GM21447 (cell line): ENCODE results near the gene UGT1A7.

Experiments used
- ATAC-seq: cut with Tn5 transposase; IDR thresholded peaks from one replicate; pipeline ENCODE4 v1.9.1; 2021; ENCODE audit not compliant: unreplicated experiment

Gene UGT1A7

DNA sequence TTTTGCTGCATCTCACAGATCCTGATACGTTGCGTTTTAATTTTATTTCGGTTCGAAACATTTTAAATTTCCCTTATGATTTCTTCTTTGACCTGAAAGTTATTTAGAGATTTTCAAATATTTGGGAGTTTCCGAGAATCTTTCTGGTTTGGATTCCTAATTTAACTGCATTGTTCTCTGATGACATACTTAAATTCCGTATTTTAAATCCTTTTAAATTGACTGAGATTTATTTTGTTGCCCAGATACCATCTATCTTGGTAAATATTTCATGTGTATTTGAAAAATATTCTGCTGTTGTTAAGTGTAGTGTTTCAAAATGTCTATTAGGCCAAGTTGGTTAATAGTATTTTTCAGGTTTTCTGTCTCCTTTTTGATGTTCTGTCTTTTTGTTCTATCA, 134.2 kb downstream of the UGT1A7 start:
- no peak for ATAC-seq

DNA sequence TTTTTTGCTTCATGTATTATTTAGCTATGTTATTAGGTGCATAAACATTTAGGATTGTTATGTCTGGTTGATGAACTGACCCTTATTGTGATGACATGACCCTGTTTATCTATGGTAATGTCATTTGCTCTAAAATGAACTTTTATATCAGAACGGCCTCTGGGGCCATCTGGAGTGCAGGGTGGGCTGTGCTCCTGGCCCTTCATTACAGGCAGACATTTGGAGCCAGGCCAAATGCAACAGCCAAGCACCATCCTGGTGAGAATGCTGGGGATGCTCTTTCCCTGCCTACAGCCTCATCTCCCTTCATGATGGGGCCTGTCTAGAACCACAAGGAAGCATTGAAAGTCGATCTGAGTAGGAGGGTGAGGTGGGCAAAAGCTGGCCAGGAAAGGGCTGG, 134.6 kb downstream of the UGT1A7 start:
- no peak for ATAC-seq

DNA sequence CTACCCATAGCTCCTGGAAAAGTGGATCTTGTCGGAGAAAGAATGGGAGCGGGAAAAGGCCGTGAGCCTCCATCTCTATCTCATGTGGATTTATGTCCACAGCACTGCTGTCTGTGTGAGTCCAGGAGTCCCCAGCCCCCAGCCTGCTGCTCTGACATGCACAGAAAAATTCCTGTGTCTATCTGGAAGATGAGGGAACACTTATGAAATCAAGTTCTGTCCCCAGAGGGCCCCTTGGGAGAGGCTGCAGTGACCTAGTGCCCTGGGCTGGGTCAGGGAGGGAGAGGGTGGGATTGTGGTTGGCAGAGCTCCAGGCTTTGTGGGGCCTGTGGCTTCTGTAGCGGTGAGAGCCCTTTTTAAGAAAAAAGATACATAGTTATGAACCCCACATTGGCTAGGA, 135.1 kb downstream of the UGT1A7 start:
- no peak for ATAC-seq

DNA sequence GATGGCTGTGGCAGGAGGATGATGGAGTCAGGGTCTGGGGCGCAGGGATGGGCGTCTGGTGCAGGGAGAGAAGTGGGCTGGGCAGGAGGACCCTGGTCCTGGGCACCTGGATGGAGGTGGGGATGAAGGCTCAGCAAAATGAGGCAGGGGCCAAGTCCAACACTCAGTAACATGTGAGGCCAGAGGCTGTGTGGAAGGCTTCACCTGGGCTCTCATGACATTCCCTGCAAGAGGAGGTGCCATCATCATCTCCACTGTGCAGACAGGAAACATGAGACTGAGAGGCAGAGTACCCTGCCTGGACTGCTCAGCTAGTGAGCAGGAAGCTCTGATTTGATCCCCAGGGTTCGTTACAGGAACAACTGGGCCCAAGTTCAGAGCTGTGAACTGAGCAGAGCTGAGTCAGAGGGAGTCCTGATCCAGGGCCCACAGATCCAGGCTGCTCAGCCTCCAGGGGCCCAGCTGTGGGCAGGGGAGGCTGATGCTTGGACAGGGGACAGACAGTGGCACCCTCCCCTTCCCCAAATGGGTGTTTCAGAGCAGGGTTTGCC, 135.7 kb downstream of the UGT1A7 start:
- ATAC-seq: no peak

DNA sequence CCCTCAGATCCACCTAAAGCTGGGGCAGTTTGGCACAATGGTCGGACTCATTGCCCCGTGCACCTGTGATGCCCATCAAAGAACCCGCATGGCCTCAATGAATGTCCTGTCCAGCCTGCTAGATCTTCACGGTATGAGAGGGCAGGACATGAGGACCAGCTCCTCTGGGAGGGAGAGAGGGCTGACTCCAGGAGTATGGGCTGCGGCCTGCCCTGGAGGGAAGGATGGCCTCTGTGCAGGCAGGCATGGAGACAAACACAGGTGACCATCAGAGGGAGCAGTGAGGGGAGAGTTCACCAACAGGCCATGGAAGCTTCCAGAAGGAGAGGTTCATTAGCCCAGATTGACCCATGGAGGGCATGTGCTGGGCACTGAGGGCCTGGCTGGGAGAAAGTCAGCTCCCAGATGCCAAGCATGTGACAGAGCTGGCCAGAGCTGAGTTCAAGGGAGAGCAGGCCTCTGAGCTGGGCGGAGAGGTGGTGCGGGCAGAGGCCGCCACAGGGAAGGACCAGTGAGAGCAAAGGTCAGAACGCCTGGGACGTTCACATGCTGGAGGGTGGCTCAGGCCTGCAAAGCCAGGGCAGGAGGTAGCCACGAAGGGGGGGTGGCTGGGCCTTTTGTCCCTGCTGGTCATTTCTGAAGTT, 136.4 kb downstream of the UGT1A7 start:
- ATAC-seq: no peak

DNA sequence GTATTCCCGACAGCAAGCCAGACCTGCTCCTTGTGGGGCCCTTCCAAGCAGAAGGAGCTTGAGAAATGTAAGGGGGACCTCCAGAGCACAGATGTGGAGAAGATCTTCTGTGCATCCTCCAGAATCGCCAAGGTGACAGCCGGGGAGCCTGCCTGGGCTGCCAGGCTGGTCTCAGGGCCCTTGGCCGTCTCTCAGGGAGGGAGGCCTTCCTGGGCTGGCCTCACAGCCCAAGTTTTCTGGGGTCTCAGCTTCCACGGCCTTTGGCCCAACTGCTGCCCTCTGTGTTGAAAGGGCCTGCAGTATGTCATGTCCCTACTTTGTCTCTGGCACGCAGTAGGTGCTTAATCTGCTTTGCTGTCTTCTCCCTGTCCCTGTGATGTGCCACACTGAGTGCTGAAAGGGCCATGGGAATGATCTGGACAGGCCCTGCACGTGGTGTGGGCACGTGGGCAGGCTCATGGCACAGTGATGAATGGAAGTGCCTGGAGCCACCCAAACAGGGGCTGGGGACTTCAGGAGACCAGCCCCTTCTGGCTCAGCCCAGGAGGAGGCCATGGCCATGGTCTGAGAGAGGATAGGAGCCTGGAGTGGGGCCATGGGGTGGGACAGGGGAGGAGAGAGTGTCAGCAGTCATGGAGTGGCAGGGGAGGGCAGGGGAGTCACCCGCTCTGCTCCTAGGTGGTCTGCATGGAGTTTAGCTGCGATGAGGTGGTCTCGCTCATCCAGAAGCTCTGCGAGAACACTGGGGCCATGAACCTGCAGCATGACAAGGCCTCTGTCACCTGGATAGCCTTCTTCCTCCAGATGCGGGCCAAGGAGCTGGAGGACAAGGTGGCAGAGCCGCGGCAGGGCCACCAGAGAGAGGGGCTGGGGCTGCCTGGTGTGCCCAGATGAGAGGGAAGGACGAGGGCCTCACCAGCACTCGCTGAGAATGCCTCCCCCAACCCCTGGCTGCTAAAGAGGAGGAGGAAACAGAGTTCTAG, 137.2 kb downstream of the UGT1A7 start:
- no peak for ATAC-seq

DNA sequence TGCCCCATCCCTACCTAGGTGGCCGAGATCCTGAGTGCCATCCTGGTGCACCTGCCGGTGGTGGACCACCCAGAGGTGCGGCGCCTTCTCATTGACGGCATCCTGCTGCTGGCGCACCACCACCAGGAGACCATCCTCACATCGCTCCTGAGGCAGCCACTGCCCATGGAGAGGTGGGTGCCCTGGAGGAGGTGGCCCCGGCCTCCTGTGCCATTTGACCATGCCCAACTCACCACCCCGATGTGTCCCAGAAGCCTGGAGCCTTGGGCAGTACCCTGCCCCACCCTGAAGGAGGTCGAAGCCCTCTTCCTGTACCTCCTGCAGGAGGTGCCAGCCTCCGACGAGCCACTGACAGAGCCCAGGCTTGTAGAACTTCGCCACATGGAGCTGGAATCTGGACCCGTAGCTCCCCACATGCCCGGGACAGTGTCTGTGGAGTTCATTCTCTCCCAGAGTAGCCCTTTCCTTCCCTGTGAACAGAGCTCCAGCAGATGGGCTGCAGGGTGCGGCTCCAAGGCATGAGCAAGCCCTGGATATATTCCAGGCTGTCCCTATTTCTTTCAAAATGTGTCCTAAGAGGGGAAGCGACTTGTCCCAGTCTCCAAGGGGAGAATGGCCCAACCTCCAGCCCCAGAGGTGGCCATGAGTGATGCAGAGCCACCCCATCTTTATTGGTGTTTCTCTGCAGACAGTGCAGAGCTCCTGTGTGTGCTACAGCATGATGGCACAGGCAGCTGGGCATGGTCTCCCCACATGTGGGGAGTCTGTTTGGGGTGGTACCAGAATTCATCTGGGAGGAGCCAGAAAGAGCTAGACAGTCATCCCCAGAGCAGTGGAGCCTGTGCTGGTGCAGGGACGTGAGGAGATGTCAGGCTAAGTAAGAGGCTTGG, 138.4 kb downstream of the UGT1A7 start:
- ATAC-seq: no peak

DNA sequence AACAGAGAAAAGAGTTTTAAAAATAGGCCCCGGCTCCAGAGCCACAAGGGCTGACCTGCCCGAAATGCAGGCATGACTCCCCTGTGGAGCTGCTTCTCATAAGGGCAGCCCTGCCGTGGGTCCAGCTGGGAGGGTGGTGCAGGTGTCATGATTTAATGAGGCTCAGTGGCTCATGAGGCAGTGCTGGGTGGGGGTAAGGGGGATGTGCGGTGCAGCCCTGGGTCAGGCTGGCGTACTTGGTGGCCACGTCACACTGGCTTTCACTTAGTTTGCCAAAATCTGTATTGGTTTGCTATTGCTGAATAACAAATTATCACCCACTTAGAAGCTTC, 139.0 kb downstream of the UGT1A7 start:
- ATAC-seq: no peak

- ATAC-seq: no peak
These were observed 139.5 kb downstream of the UGT1A7 start for GRCh38 chr2:233821196-233821595.

DNA sequence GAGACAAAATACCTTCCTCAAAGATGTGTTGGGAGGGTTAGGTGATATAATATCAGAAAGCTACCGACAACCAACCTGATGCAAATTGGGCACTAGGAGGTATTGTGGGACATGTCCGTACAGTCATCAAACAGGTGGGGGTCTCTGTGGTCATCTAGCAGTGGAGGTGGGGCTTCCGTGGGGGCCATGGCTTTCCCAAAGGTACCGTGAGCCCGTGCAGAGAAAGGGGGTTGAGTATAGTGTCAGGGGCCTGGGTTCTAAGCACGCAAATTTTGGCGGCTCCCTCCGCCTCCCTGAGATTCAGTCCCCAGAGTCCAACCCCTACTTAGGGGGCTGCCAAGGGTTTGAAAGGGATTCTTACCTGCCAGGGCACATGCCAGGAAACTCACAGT, 140.0 kb downstream of the UGT1A7 start:
- ATAC-seq: no peak

DNA sequence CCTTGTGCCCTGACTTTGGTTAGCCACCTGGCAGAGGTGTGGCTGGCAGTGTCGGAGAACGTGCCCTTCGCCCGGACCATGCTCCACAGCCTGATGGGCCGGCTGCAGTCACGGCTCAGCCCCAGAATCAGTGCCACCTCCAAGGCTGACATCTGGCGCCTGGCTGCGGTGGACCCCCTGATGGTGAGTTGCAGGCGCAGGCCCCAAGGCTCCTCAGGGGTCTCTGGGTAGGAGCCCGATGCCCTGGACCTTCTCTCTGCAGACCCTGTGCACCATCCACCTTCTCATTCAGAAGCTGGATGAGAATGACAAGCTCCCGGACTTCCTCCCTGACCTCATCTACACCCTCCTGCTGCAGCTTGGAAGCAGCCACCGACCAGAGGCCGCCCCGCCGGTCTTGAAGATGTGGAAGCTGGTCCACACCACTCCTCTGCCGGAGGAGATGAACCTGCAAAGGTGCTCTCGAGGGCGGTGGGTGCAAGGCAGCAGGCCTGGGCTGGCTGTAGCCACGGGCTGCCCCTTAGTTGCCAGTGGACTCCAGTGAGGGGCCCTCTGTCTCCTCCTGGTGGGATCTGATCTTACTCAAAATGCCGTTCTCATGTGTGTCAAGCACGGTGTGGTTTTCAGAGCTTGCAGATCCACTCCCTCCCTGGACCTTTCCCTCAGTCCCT, 140.5 kb downstream of the UGT1A7 start:
- no peak for ATAC-seq
